Fibroblast of lung (primary cell): ENCODE results near the gene PAQR6. TPM values are rescaled to one million over a fixed set of nuclear protein-coding genes. Genes with fewer than 3 reads are reported as not detected.

Experiments
- DNase-seq, 2 donors: peaks; one replicate each; pipeline versions ENCODE4 v3.0.0 to v3.0.0-alpha.2; 2010; ENCODE audit warnings: low read depth in 2 of 2
- H2AFZ ChIP-seq: 2 replicates; pipeline ENCODE4 v1.5.1; 2012; ENCODE audit warnings: low read length, control low read depth, inconsistent platforms
- H3K27ac ChIP-seq: 2 replicates; pipeline ENCODE4 v1.5.1; 2011; ENCODE audit warnings: low read length, control low read depth; ENCODE audit not compliant: insufficient read depth
- H3K27me3 ChIP-seq: 2 replicates; pipeline ENCODE4 v1.5.1; 2011; ENCODE audit warnings: mild to moderate bottlenecking, low read length; ENCODE audit not compliant: control insufficient read depth, insufficient read depth
- H3K36me3 ChIP-seq: 2 replicates; pipeline ENCODE4 v1.5.1; 2011; ENCODE audit warnings: low read length; ENCODE audit not compliant: control insufficient read depth, insufficient read depth
- H3K4me1 ChIP-seq: 2 replicates; pipeline ENCODE4 v1.5.1; 2011; ENCODE audit warnings: low read length; ENCODE audit not compliant: control insufficient read depth, insufficient read depth; ENCODE audit errors: extremely low read depth
- H3K4me2 ChIP-seq: 2 replicates; pipeline ENCODE4 v1.5.1; 2011; ENCODE audit warnings: low read length, control low read depth; ENCODE audit not compliant: insufficient read depth; ENCODE audit errors: extremely low read depth
- H3K4me3 ChIP-seq, 4 experiments: fragments of 200-600 bp in 1 of 4; sonication (generic) in 1 of 4; replicated peaks in 1 of 4; 2 replicates each; pipeline ENCODE4 v1.5.1; 2011 to 2016; ENCODE audit warnings: low read length in 4 of 4, low read depth in 3 of 4, mild to moderate bottlenecking in 3 of 4, control low read depth in 2 of 4, inconsistent platforms in 1 of 4, mixed read lengths in 1 of 4; ENCODE audit not compliant: insufficient read depth in 1 of 4; ENCODE audit errors: control extremely low read depth in 1 of 4
- H3K79me2 ChIP-seq: 2 replicates; pipeline ENCODE4 v1.5.1; 2012; ENCODE audit warnings: mild to moderate bottlenecking, low read length, inconsistent platforms; ENCODE audit not compliant: control insufficient read depth, insufficient read depth
- H3K9ac ChIP-seq: 2 replicates; pipeline ENCODE4 v1.5.1; 2011; ENCODE audit warnings: mild to moderate bottlenecking, low read length, control low read depth; ENCODE audit not compliant: insufficient read depth
- H3K9me3 ChIP-seq: 2 replicates; pipeline ENCODE4 v1.5.1; 2012; ENCODE audit warnings: low read depth, low read length; ENCODE audit not compliant: control insufficient read depth, insufficient read depth
- H4K20me1 ChIP-seq: 2 replicates; pipeline ENCODE4 v1.5.1; 2011; ENCODE audit warnings: low read length; ENCODE audit not compliant: control insufficient read depth, insufficient read depth; ENCODE audit errors: extremely low read depth
- EZH2 ChIP-seq: IDR thresholded peaks from 2 replicates; pipeline ENCODE4 v1.5.1; 2012; ENCODE audit warnings: low read length, control low read depth, mild to moderate bottlenecking; ENCODE audit errors: missing control alignments
- polyA plus RNA-seq, 2 donors: library from polyadenylated mRNA; depleted of rRNA in 1 of 2; stranded (reverse) in 1 of 2; unstranded in 1 of 2; fragments of >200 nt; gene quantifications; 2 replicates each; pipeline ENCODE4 v1.2.1, GENCODE V29; 2011 to 2012; ENCODE audit warnings: missing spikeins in 1 of 2
- total RNA-seq: library from RNA; depleted of rRNA; stranded (reverse); fragments of >200 nt; gene quantifications from 2 replicates; pipeline ENCODE4 v1.2.1, GENCODE V29; 2014
- TF ChIP-seq, protein P1 (sequence below), 2 donors: IDR thresholded peaks in 1 of 2; conservative IDR thresholded peaks in 1 of 2; 1 replicate in 1 of 2; 2 replicates in 1 of 2; pipeline ENCODE4 v1.5.1; 2011 to 2012; ENCODE audit warnings: low read length in 2 of 2, control low read depth in 1 of 2, inconsistent platforms in 1 of 2, low read depth in 1 of 2, mild to moderate bottlenecking in 1 of 2

The PAQR6 gene
- total and polyA plus RNA-seq, 2 donors (not counting 1 experiment from before 2014, with no cell fraction given), result 0.17 to 0.33 TPM

DNA sequence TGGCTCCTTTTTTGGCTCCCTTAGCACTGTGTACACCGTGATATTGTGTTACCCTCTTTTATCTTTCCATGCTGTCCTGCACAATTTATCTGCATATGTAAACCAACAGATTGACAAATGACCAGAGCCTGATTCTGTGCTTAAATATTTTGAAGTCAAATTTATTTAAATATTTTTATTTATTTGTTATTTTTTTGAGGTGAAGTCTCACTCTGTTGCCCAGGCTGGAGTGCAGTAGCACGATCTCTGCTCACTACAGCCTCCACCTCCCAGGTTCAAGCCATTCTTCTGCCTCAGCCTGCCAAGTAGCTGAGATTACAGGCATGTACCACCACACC lies 22.2 kb downstream of the PAQR6 start:
- Histone ChIP-seq H3K79me2 (no peaks in the 10 kb centered on the region), H3K4me2 (no peak overlapping the region), H3K36me3 (peaks cover 7% of the 10 kb centered on the region), H3K4me1 (no peaks in the 10 kb centered on the region), H2AFZ (no peak overlapping the region), H3K27ac (no peak overlapping the region), H3K9ac (no peak overlapping the region), H4K20me1 (no peaks in the 10 kb centered on the region), H3K9me3 (no peaks in the 10 kb centered on the region), H3K27me3 (no peaks in the 10 kb centered on the region), H3K4me3 (no peak overlapping the region)
- TF ChIP-seq, protein P1, sequence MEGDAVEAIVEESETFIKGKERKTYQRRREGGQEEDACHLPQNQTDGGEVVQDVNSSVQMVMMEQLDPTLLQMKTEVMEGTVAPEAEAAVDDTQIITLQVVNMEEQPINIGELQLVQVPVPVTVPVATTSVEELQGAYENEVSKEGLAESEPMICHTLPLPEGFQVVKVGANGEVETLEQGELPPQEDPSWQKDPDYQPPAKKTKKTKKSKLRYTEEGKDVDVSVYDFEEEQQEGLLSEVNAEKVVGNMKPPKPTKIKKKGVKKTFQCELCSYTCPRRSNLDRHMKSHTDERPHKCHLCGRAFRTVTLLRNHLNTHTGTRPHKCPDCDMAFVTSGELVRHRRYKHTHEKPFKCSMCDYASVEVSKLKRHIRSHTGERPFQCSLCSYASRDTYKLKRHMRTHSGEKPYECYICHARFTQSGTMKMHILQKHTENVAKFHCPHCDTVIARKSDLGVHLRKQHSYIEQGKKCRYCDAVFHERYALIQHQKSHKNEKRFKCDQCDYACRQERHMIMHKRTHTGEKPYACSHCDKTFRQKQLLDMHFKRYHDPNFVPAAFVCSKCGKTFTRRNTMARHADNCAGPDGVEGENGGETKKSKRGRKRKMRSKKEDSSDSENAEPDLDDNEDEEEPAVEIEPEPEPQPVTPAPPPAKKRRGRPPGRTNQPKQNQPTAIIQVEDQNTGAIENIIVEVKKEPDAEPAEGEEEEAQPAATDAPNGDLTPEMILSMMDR (conservative IDR thresholded peaks at IDR 0.05 in 1 of 2, IDR thresholded peaks at IDR 0.05 in 1 of 2; ENCODE audit: low read depth in 1 of 2, low read length in 2 of 2), result no peak
- TF ChIP-seq EZH2, result no peak
- DNase-seq, result no peak

DNA sequence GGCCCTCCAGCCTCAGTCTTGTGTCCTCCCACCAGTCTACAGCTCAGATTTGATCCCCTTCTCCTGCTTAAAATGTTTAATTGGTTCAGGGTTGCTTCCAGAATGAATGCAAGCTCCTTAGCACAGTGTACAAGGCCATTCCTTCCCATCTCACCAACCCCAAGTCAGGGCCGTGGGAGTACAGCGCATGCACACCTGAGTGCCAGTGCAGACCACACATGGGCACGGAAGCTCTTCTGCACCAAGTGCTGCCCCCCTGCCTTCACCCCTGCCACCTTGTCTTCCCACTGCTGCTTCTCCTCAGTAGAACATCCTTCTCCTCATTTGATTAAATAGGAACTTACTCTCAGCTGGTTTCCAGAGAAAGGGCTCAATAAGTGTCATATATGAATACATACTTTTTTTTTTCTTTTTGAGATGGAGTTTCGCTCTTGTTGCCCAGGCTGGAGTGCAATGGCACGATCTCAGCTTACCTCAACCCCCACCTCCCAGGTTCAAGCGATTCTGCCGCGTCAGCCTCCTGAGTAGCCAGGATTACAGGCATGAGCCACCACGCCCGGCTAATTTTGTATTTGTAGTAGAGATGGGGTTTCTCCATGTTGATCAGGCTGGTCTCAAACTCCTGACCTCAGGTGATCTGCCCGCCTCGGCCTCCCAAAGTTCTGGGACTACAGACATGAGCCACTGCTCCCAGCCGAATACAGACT lies 25.7 kb downstream of the PAQR6 start:
- Histone ChIP-seq H3K27ac (no peak overlapping the region), H3K9ac (no peak overlapping the region), H3K4me1 (no peaks in the 10 kb centered on the region), H3K4me3 (no peak overlapping the region), H3K4me2 (no peak overlapping the region), H3K36me3 (peaks cover 7% of the 10 kb centered on the region), H4K20me1 (no peaks in the 10 kb centered on the region), H3K9me3 (no peaks in the 10 kb centered on the region), H3K27me3 (no peaks in the 10 kb centered on the region), H2AFZ (no peak overlapping the region), H3K79me2 (no peaks in the 10 kb centered on the region)
- no peak for DNase-seq
- TF ChIP-seq, protein P1 (conservative IDR thresholded peaks at IDR 0.05 in 1 of 2, IDR thresholded peaks at IDR 0.05 in 1 of 2; ENCODE audit: low read depth in 1 of 2, low read length in 2 of 2), result no peak
- no peak for TF ChIP-seq EZH2

DNA sequence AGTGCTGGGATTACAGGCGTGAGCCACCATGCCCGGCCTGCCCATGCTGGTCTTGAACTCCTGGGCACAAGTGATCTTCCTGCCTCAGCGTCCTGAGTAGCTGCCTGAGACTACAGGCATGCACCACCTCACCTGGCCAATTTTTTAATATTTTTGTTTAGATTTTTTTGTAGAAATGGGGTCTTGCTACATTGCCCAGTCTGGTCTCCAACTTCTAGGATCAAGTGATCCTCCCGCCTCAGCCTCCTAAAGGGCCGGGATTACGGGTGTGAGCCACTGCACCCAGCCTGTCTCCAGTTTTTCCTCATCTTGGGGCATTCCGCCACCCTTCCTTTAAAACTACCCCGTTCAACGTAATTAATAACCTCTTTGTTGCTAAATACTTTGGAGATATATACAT lies 27.6 kb downstream of the PAQR6 start:
- Histone ChIP-seq H4K20me1 (no peaks in the 10 kb centered on the region), H3K4me1 (no peaks in the 10 kb centered on the region), H2AFZ (no peak overlapping the region), H3K9me3 (no peaks in the 10 kb centered on the region), H3K9ac (no peak overlapping the region), H3K4me3 (no peak overlapping the region), H3K4me2 (no peak overlapping the region), H3K79me2 (no peaks in the 10 kb centered on the region), H3K27ac (no peak overlapping the region), H3K27me3 (no peaks in the 10 kb centered on the region), H3K36me3 (peaks cover 8% of the 10 kb centered on the region)
- no peak for DNase-seq
- TF ChIP-seq, protein P1 (conservative IDR thresholded peaks at IDR 0.05 in 1 of 2, IDR thresholded peaks at IDR 0.05 in 1 of 2; ENCODE audit: low read depth in 1 of 2, low read length in 2 of 2), result no peak
- TF ChIP-seq EZH2, result no peak
